Measurements from ENCODE around the gene AP1S3.

DNA sequence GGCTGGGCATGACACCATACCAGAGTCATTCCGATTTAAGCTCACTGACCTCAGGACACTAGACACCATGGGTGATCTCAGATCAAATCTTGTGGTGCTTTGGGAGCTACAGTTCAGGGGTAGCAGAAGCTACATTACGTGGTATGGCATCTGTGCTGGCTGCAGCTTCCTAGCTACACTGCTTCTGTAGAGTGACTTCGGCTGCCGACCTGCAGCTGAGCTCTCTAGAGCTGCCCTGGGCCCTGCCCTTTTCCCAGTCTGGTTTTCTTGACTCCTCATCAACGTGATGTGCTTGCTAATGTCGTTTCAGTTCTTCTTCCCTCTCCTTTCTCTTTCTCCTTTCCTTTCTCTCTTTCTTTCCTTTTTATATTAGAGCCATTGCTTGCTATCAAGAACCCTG is 100.2 kb downstream of the AP1S3 start:
- TF ChIP-seq POLR2A (IDR thresholded peaks at IDR 0.05; ENCODE audit: low read length) (no peak), GATA1 (IDR thresholded peaks at IDR 0.05; ENCODE audit: low read depth, low read length) (no peak)
